SU-DHL-6 (cell line): Measurements from ENCODE around the gene MYOCD.

Experiments used
- H2AFZ ChIP-seq: fragments of 200-600 bp; sonication (generic); 2 replicates; pipeline ENCODE4 v1.6.1; 2014; ENCODE audit warnings: low read depth, mild to moderate bottlenecking, moderate library complexity, mixed read lengths, antibody characterized with exemption, low read length; ENCODE audit not compliant: severe bottlenecking
- H3F3A ChIP-seq: fragments of 200-600 bp; shearing (Covaris generic); 2 replicates; pipeline ENCODE4 v1.6.0; 2016; ENCODE audit warnings: antibody characterized with exemption, mild to moderate bottlenecking; ENCODE audit not compliant: insufficient read depth
- H3K27ac ChIP-seq: fragments of 200-600 bp; sonication (generic); 2 replicates; pipeline ENCODE4 v1.5.1; 2016; ENCODE audit warnings: low read depth, mild to moderate bottlenecking, low read length, moderate library complexity, mixed read lengths
- H3K27me3 ChIP-seq: fragments of 200-600 bp; sonication (generic), shearing (Covaris generic); 2 replicates; pipeline ENCODE4 v1.6.0; 2014; ENCODE audit warnings: mild to moderate bottlenecking, low read length
- H3K36me3 ChIP-seq: fragments of 200-600 bp; sonication (generic); 2 replicates; pipeline ENCODE4 v1.6.1; 2014; ENCODE audit warnings: mild to moderate bottlenecking, low read length, mixed read lengths
- H3K4me2 ChIP-seq: fragments of 300-600, 200-600 bp; shearing (Covaris generic), sonication (generic); 2 replicates; pipeline ENCODE4 v1.6.0; 2014; ENCODE audit warnings: low read length, low read depth, mild to moderate bottlenecking; ENCODE audit not compliant: poor library complexity, severe bottlenecking
- H3K4me3 ChIP-seq: fragments of 200-600 bp; sonication (generic); 2 replicates; pipeline ENCODE4 v1.5.1; 2014; ENCODE audit warnings: antibody characterized with exemption, low read length, mild to moderate bottlenecking, mixed read lengths; ENCODE audit not compliant: insufficient read depth, poor library complexity, severe bottlenecking
- H3K79me2 ChIP-seq: fragments of 200-600 bp; sonication (generic); 2 replicates; pipeline ENCODE4 v1.6.1; 2014; ENCODE audit warnings: mild to moderate bottlenecking, low read length, moderate library complexity; ENCODE audit not compliant: insufficient read depth
- H3K9ac ChIP-seq: fragments of 200-600 bp; sonication (generic); 2 replicates; pipeline ENCODE4 v1.7.0; 2014; ENCODE audit warnings: mild to moderate bottlenecking, low read length
- H3K9me2 ChIP-seq: fragments of 200-600 bp; sonication (generic); replicated peaks from 2 replicates; pipeline ENCODE4 v1.6.1; 2014; ENCODE audit warnings: low read length; ENCODE audit not compliant: insufficient read depth
- H3K9me3 ChIP-seq: fragments of 200-600 bp; sonication (generic); 2 replicates; pipeline ENCODE4 v1.6.1; 2014; ENCODE audit warnings: low read length, mixed read lengths; ENCODE audit not compliant: insufficient read depth
- H4K20me1 ChIP-seq: fragments of 200-600 bp; sonication (generic); 2 replicates; pipeline ENCODE4 v1.6.1; 2014; ENCODE audit warnings: low read depth, mild to moderate bottlenecking, antibody characterized with exemption, low read length, moderate library complexity, mixed read lengths
- CTCF ChIP-seq: fragments of 200-600 bp; sonication (generic); IDR thresholded peaks from one replicate; pipeline ENCODE4 v1.5.1; 2017; ENCODE audit warnings: antibody characterized with exemption, mild to moderate bottlenecking, low read length, moderate library complexity; ENCODE audit not compliant: insufficient read depth, poor library complexity, severe bottlenecking
- EZH2phosphoT487 ChIP-seq: fragments of 200-600 bp; sonication (generic), shearing (Covaris generic); conservative IDR thresholded peaks from 2 replicates; pipeline ENCODE4 v1.6.1; 2018; ENCODE audit warnings: mild to moderate bottlenecking, antibody characterized with exemption, low read length, moderate library complexity, mixed read lengths

Gene MYOCD

GRCh38 chr17:12726131-12726530 lies 60.4 kb downstream of the MYOCD start:
- Histone ChIP-seq H3F3A (no peaks in the 10 kb centered on the region), H3K27me3 (no peaks in the 10 kb centered on the region), H3K9me3 (no peaks in the 10 kb centered on the region), H3K27ac (no peak overlapping the region), H3K9me2 (no peaks in the 10 kb centered on the region), H3K4me3 (no peak overlapping the region), H3K4me2 (no peak overlapping the region), H3K9ac (no peak overlapping the region), H3K79me2 (no peaks in the 10 kb centered on the region), H3K36me3 (no peaks in the 10 kb centered on the region), H4K20me1 (no peaks in the 10 kb centered on the region), H2AFZ (no peak overlapping the region)
- TF ChIP-seq EZH2phosphoT487 (no peak), CTCF (no peak)

GRCh38 chr17:12727076-12727760 lies 61.5 kb downstream of the MYOCD start:
- Histone ChIP-seq H3K9me2 (no peaks in the 10 kb centered on the region), H2AFZ (no peak overlapping the region), H3K27me3 (no peaks in the 10 kb centered on the region), H3K9ac (no peak overlapping the region), H3K4me3 (no peak overlapping the region), H3K9me3 (no peaks in the 10 kb centered on the region), H3K4me2 (no peak overlapping the region), H3K79me2 (no peaks in the 10 kb centered on the region), H3K27ac (no peak overlapping the region), H3K36me3 (no peaks in the 10 kb centered on the region), H3F3A (no peaks in the 10 kb centered on the region), H4K20me1 (no peaks in the 10 kb centered on the region)
- TF ChIP-seq CTCF, result no peak
- no peak for TF ChIP-seq EZH2phosphoT487

GRCh38 chr17:12727881-12728280 lies 62.2 kb downstream of the MYOCD start:
- H3K4me3 ChIP-seq, result no peak overlapping the region

More at GRCh38 chr17:12727881-12728280, 62.2 kb downstream of the MYOCD start:
- Histone ChIP-seq H3K9ac (no peak overlapping the region), H3F3A (no peaks in the 10 kb centered on the region), H3K27me3 (no peaks in the 10 kb centered on the region), H2AFZ (no peak overlapping the region), H3K79me2 (no peaks in the 10 kb centered on the region), H3K27ac (no peak overlapping the region), H3K9me2 (no peaks in the 10 kb centered on the region), H4K20me1 (no peaks in the 10 kb centered on the region), H3K9me3 (no peaks in the 10 kb centered on the region), H3K36me3 (no peaks in the 10 kb centered on the region), H3K4me2 (no peak overlapping the region)
- TF ChIP-seq CTCF, result no peak
- no peak for TF ChIP-seq EZH2phosphoT487
